ENCODE measurements around the gene CNIH2.

DNA sequence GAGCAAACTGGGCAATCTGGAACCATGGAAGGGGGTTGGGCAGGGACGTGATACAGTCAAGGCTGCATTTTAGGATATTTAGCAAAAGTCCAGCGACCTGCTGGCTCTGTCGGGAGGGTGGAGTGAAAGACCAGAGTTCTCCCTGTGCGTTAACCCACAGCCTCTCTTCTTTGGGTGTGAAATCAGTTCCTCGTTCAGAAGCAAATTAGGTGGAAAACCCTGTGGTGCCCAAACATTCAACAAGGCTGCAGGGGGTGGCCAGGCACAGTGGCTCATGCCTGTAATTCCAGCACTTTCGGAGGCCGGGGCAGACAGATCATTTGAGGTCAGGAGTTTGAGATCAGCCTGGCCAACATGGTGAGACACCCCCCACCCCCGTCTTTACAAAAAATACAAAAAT, 19.6 kb downstream of the CNIH2 start:
- TF ChIP-seq, protein P1, sequence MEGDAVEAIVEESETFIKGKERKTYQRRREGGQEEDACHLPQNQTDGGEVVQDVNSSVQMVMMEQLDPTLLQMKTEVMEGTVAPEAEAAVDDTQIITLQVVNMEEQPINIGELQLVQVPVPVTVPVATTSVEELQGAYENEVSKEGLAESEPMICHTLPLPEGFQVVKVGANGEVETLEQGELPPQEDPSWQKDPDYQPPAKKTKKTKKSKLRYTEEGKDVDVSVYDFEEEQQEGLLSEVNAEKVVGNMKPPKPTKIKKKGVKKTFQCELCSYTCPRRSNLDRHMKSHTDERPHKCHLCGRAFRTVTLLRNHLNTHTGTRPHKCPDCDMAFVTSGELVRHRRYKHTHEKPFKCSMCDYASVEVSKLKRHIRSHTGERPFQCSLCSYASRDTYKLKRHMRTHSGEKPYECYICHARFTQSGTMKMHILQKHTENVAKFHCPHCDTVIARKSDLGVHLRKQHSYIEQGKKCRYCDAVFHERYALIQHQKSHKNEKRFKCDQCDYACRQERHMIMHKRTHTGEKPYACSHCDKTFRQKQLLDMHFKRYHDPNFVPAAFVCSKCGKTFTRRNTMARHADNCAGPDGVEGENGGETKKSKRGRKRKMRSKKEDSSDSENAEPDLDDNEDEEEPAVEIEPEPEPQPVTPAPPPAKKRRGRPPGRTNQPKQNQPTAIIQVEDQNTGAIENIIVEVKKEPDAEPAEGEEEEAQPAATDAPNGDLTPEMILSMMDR (IDR thresholded peaks at IDR 0.05; ENCODE audit: insufficient read depth, low read depth, low read length), result no peak
- TF ChIP-seq EZH2 (IDR thresholded peaks at IDR 0.05; ENCODE audit: insufficient read depth, low read length), result no peak
